Measurements from ENCODE around the gene KCTD15. TPM values are rescaled to one million over a fixed set of nuclear protein-coding genes. Genes with fewer than 3 reads are reported as not detected.

The KCTD15 gene
- total and polyA plus RNA-seq, 2 donors (not counting 3 experiments of a cell fraction or from before 2014, with no cell fraction given), result 49.5 to 51.8 TPM

GRCh38 chr19:33859016-33859415, 62.3 kb downstream of the KCTD15 start:
- dilution Hi-C loops (cut with MboI; ENCODE audit: extremely low pct_ligation_motif_present, low sequenced_read_pairs), result no loop called here
- DNase-seq (ENCODE audit: low read depth, low spot score), result no peak
- ChIA-PET POLR2A (interaction anchor here (0.6 kb wide), 2 partner anchors 9 to 11 kb away, joined by 3 to 4 read pairs; no protein-coding TSS in a partner anchor), CTCF (interaction anchor here (1.0 kb wide), 2 partner anchors 11 to 81 kb away, joined by 4 to 8 read pairs; no protein-coding TSS in a partner anchor)
- no peaks in the 10 kb centered on the region for H3K4me1 ChIP-seq (ENCODE audit: control insufficient read depth, extremely low read depth, insufficient read depth, low read length)
- no peaks in the 10 kb centered on the region for H4K20me1 ChIP-seq (replicated peaks; ENCODE audit: control insufficient read depth, extremely low read depth, insufficient read depth, low read length)
- no peak overlapping the region for H3K9ac ChIP-seq (replicated peaks; ENCODE audit: extremely low read depth, insufficient read depth, low read length)
- no peak for TF ChIP-seq POLR2A (IDR thresholded peaks at IDR 0.05; ENCODE audit: low read depth, low read length)
- TF ChIP-seq JUN (IDR thresholded peaks at IDR 0.05; ENCODE audit: borderline replicate concordance, insufficient read depth, insufficient read length, low read depth), result no peak
- no peak for TF ChIP-seq EZH2 (IDR thresholded peaks at IDR 0.05; ENCODE audit: borderline replicate concordance, low read depth, low read length, severe bottlenecking)
- no peak for TF ChIP-seq POLR2AphosphoS5 (IDR thresholded peaks at IDR 0.05; ENCODE audit: insufficient read depth, low read depth, low read length)
- TF ChIP-seq FOS (IDR thresholded peaks at IDR 0.05; ENCODE audit: borderline replicate concordance, insufficient read depth, low read length), result no peak
- no peaks in the 10 kb centered on the region for H3K79me2 ChIP-seq (ENCODE audit: control insufficient read depth, insufficient read depth, low read length)
- FAIRE-seq, result no peak
- no TSS peak for BruUV-seq (replicated peaks)
- no peaks in the 10 kb centered on the region for H3K36me3 ChIP-seq (ENCODE audit: control insufficient read depth in 2 of 2, extremely low read depth in 1 of 2, insufficient read depth in 2 of 2, low read length in 2 of 2)
- no peak overlapping the region for H2AFZ ChIP-seq (ENCODE audit: low read depth, low read length)
- peaks cover 0 to 1% of the 10 kb centered on the region in 2 experiments for H3K27me3 ChIP-seq (ENCODE audit: control insufficient read depth in 2 of 2, insufficient read depth in 2 of 2, low read length in 2 of 2)
- no peaks in the 10 kb centered on the region for H3K9me3 ChIP-seq (replicated peaks; ENCODE audit: control insufficient read depth, insufficient read depth, low read length)
- H3K9me1 ChIP-seq (replicated peaks; ENCODE audit: control insufficient read depth, extremely low read depth, insufficient read depth, low read length), result no peaks in the 10 kb centered on the region
- H3K4me3 ChIP-seq (replicated peaks in 1 of 3; ENCODE audit: insufficient read depth in 1 of 3, low read depth in 1 of 3, low read length in 3 of 3), result no peak overlapping the region
- no peak overlapping the region for H3K27ac ChIP-seq (ENCODE audit: insufficient read depth, low read depth, low read length)
- intact Hi-C loops (cut with micrococcal nuclease), result no loop called here
- H3K4me2 ChIP-seq (ENCODE audit: insufficient read depth, low read length), result no peak overlapping the region

GRCh38 chr19:33860312-33861090, 63.8 kb downstream of the KCTD15 start:
- DNase-seq (ENCODE audit: low read depth, low spot score), result no peak
- Histone ChIP-seq H3K79me2 (ENCODE audit: control insufficient read depth, insufficient read depth, low read length) (no peaks in the 10 kb centered on the region), H4K20me1 (replicated peaks; ENCODE audit: control insufficient read depth, extremely low read depth, insufficient read depth, low read length) (no peaks in the 10 kb centered on the region), H3K36me3 (ENCODE audit: control insufficient read depth in 2 of 2, extremely low read depth in 1 of 2, insufficient read depth in 2 of 2, low read length in 2 of 2) (no peaks in the 10 kb centered on the region), H3K27ac (ENCODE audit: insufficient read depth, low read depth, low read length) (no peak overlapping the region), H3K4me2 (ENCODE audit: insufficient read depth, low read length) (no peak overlapping the region), H2AFZ (ENCODE audit: low read depth, low read length) (no peak overlapping the region), H3K4me1 (ENCODE audit: control insufficient read depth, extremely low read depth, insufficient read depth, low read length) (no peaks in the 10 kb centered on the region), H3K9me3 (replicated peaks; ENCODE audit: control insufficient read depth, insufficient read depth, low read length) (no peaks in the 10 kb centered on the region), H3K9ac (replicated peaks; ENCODE audit: extremely low read depth, insufficient read depth, low read length) (no peak overlapping the region), H3K27me3 (ENCODE audit: control insufficient read depth in 2 of 2, insufficient read depth in 2 of 2, low read length in 2 of 2) (peaks cover 0 to 1% of the 10 kb centered on the region in 2 experiments), H3K9me1 (replicated peaks; ENCODE audit: control insufficient read depth, extremely low read depth, insufficient read depth, low read length) (no peaks in the 10 kb centered on the region), H3K4me3 (replicated peaks in 1 of 3; ENCODE audit: insufficient read depth in 1 of 3, low read depth in 1 of 3, low read length in 3 of 3) (no peak overlapping the region)
- TF ChIP-seq POLR2A (IDR thresholded peaks at IDR 0.05; ENCODE audit: low read depth, low read length) (no peak), POLR2AphosphoS5 (IDR thresholded peaks at IDR 0.05; ENCODE audit: insufficient read depth, low read depth, low read length) (no peak), GATA2 (IDR thresholded peaks at IDR 0.05; ENCODE audit: insufficient read depth, insufficient read length, low read depth, low read length) (no peak), FOS (IDR thresholded peaks at IDR 0.05; ENCODE audit: borderline replicate concordance, insufficient read depth, low read length) (no peak), JUN (IDR thresholded peaks at IDR 0.05; ENCODE audit: borderline replicate concordance, insufficient read depth, insufficient read length, low read depth) (no peak), MYC (IDR thresholded peaks at IDR 0.05; ENCODE audit: low read depth, low read length) (no peak), MAX (IDR thresholded peaks at IDR 0.05; ENCODE audit: insufficient read depth, insufficient read length) (no peak), EZH2 (IDR thresholded peaks at IDR 0.05; ENCODE audit: borderline replicate concordance, low read depth, low read length, severe bottlenecking) (no peak), CTCF (IDR thresholded peaks at IDR 0.05; ENCODE audit: extremely low read depth in 1 of 2, insufficient read depth in 1 of 2, low read depth in 1 of 2, low read length in 2 of 2) (no peak)
- FAIRE-seq, result no peak
- ChIA-PET CTCF (interaction anchor here (1.6 kb wide), 1 partner anchor 23 kb away, joined by 3 read pairs; no protein-coding TSS in a partner anchor), POLR2A (no interaction called here)
- intact Hi-C loops (cut with micrococcal nuclease) (no loop called here), dilution Hi-C loops (cut with MboI; ENCODE audit: extremely low pct_ligation_motif_present, low sequenced_read_pairs) (no loop called here)
- no TSS peak for BruUV-seq (replicated peaks)
